Kidney (tissue), 14 donors: ENCODE results near the gene ADI1. TPM values are rescaled to one million over a fixed set of nuclear protein-coding genes. Genes with fewer than 3 reads are reported as not detected.

ENCODE experiments used
- DNase-seq, 5 donors: peaks; one replicate each; pipeline ENCODE4 v3.0.0-alpha.2; 2013 to 2020
- FAIRE-seq: peaks from 2 replicates; lab custom pipeline; 2012; peaks lifted over from hg19 to GRCh38; lab: Jason Lieb, UNC
- H3K27ac ChIP-seq, 2 donors: one replicate each; pipeline ENCODE4 v1.7.0; 2013; ENCODE audit warnings: low read depth in 2 of 2, low read length in 2 of 2, inconsistent platforms in 1 of 2
- H3K27me3 ChIP-seq: one replicate; pipeline ENCODE4 v1.7.1; 2013; ENCODE audit warnings: low read length, inconsistent platforms; ENCODE audit not compliant: control insufficient read depth, insufficient read depth
- H3K36me3 ChIP-seq, 3 donors: one replicate each; pipeline versions ENCODE4 v1.7.0 to v1.7.1; 2013; ENCODE audit warnings: low read length in 3 of 3, control low read depth in 1 of 3, inconsistent platforms in 1 of 3; ENCODE audit not compliant: insufficient read depth in 3 of 3, control insufficient read depth in 2 of 3
- H3K4me1 ChIP-seq, 3 donors: one replicate each; pipeline versions ENCODE4 v1.7.0 to v1.7.1; 2013; ENCODE audit warnings: low read length in 3 of 3, inconsistent platforms in 1 of 3, low read depth in 1 of 3; ENCODE audit not compliant: control insufficient read depth in 2 of 3, insufficient read depth in 2 of 3
- H3K4me3 ChIP-seq, 3 donors: one replicate each; pipeline versions ENCODE4 v1.7.0 to v1.8.1; 2013; ENCODE audit warnings: low read length in 3 of 3, control low read depth in 1 of 3, inconsistent platforms in 1 of 3
- H3K9ac ChIP-seq, 3 donors: one replicate each; pipeline versions ENCODE4 v1.7.0 to v1.7.1; 2013; ENCODE audit warnings: low read length in 3 of 3, control low read depth in 1 of 3, inconsistent platforms in 1 of 3
- H3K9me3 ChIP-seq, 3 donors: one replicate each; pipeline versions ENCODE4 v1.7.0 to v1.7.1; 2013; ENCODE audit warnings: low read length in 3 of 3, control low read depth in 1 of 3, inconsistent platforms in 1 of 3; ENCODE audit not compliant: control insufficient read depth in 2 of 3, insufficient read depth in 1 of 3
- intact Hi-C: fragments of 100-400 bp; cut with DNase I; formaldehyde crosslinking; loops from one replicate; pipeline ENCODE4 v1.11.1; 2022
- polyA plus RNA-seq: library from polyadenylated mRNA; stranded (reverse); fragments of 350-450 nt; fragmentation: Illumina TruSeq; extraction: RNeasy Lipid Tissue Mini Kit (QIAGEN cat#74804); gene quantifications from one replicate; pipeline ENCODE4 v1.2.3, GENCODE V29; 2014; ENCODE audit warnings: low read depth, low replicate concordance; ENCODE audit not compliant: insufficient read depth
- total RNA-seq: library from RNA; stranded (reverse); fragmentation: NEBNext Ultra II Directional; extraction: Animal tissue kit (Norgen Biotek cat#: 25700); gene quantifications from one replicate; pipeline ENCODE4 v1.2.1, GENCODE V29; 2021
- TF ChIP-seq, protein P1 (sequence below): IDR thresholded peaks from 3 replicates; pipeline ENCODE4 v1.5.1; 2012; ENCODE audit warnings: mild to moderate bottlenecking, moderate library complexity, borderline replicate concordance; ENCODE audit not compliant: insufficient read depth; ENCODE audit errors: extremely low read depth
- donor health status: control.
- donor health status: control.
- donor health status: control.
- donor health status: control.
- donor health status: control.
- donor health status: DM: yes; HTN: yes; CAD: no.
- donor health status: Normal renal cell carcinoma (clear cell type).

Gene ADI1
- total and polyA plus RNA-seq, 2 donors from 2014 or later: 74.0 to 236 TPM

GRCh38 chr2:3513026-3513810, 6.1 kb downstream of the ADI1 start:
- H3K4me1 ChIP-seq: peaks cover 0 to 3% (median 0%) of the 10 kb centered on the region in 3 donors
- TF ChIP-seq, protein P1, sequence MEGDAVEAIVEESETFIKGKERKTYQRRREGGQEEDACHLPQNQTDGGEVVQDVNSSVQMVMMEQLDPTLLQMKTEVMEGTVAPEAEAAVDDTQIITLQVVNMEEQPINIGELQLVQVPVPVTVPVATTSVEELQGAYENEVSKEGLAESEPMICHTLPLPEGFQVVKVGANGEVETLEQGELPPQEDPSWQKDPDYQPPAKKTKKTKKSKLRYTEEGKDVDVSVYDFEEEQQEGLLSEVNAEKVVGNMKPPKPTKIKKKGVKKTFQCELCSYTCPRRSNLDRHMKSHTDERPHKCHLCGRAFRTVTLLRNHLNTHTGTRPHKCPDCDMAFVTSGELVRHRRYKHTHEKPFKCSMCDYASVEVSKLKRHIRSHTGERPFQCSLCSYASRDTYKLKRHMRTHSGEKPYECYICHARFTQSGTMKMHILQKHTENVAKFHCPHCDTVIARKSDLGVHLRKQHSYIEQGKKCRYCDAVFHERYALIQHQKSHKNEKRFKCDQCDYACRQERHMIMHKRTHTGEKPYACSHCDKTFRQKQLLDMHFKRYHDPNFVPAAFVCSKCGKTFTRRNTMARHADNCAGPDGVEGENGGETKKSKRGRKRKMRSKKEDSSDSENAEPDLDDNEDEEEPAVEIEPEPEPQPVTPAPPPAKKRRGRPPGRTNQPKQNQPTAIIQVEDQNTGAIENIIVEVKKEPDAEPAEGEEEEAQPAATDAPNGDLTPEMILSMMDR: no peak
- no peak overlapping the region for H3K9ac ChIP-seq
- H3K9me3 ChIP-seq: no peaks in the 10 kb centered on the region
- H3K36me3 ChIP-seq: peaks cover 4 to 28% (median 17%) of the 10 kb centered on the region in 3 donors
- intact Hi-C loops: no loop called here
- DNase-seq (no peak), FAIRE-seq (no peak)
- no peaks in the 10 kb centered on the region for H3K27me3 ChIP-seq
- H3K4me3 ChIP-seq: no peak overlapping the region
- no peak overlapping the region for H3K27ac ChIP-seq

DNA sequence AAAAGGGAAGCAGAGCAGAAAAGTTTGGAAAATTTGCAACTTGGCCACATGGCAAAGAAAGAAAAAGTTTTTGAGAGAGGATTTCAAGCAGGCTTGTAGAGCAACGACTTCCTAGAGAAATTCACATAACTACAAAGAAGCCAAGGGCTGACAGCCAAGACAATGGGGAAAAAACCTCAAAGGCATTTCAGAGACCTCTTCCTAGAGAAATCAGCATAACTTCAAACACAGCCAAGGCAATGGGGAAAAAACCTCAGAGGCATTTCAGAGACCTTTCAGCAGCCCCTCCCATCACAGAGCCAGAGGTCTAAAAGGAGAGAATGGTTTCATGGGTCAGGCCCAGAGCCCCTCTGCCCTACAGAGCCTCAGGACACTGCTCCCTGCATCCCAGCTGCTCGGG, 7.2 kb downstream of the ADI1 start:
- Histone ChIP-seq H3K36me3 (peaks cover 4 to 28% (median 17%) of the 10 kb centered on the region in 3 donors), H3K27me3 (no peaks in the 10 kb centered on the region), H3K9me3 (no peaks in the 10 kb centered on the region), H3K4me3 (no peak overlapping the region), H3K9ac (no peak overlapping the region), H3K27ac (no peak overlapping the region), H3K4me1 (no peaks in the 10 kb centered on the region)
- intact Hi-C loops: no loop called here
- DNase-seq (no peak), FAIRE-seq (no peak)
- TF ChIP-seq, protein P1: no peak

DNA sequence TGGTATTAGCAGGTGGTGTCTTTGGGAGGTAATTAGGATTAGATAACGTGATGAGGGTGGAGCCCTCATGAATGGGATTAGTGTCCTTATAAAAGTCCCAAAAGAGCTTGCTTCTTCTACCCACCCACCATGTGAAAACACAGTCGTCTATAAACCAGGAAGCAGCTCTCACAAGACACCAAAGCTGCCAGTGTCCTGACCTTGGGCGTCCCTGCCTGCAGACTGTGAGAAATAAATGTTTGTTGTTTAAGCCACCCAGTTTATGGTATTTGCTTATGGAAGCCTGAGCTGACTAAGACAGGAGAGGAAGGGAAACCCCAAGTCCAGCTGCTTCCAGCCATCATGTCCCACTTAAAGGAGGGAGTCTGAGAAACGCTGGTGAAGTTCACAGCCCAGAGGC, 13.6 kb downstream of the ADI1 start:
- peaks cover 13 to 41% (median 22%) of the 10 kb centered on the region in 3 donors for H3K36me3 ChIP-seq

More for the DNA sequence above, 13.6 kb downstream of the ADI1 start:
- TF ChIP-seq, protein P1: no peak
- FAIRE-seq: no peak
- Histone ChIP-seq H3K4me1 (no peaks in the 10 kb centered on the region), H3K9ac (no peak overlapping the region), H3K4me3 (no peak overlapping the region), H3K9me3 (peaks cover 0 to 5% (median 0%) of the 10 kb centered on the region in 3 donors), H3K27ac (no peak overlapping the region), H3K27me3 (peaks cover 3% of the 10 kb centered on the region)
- DNase-seq: no peak
- intact Hi-C loops: no loop called here
